Brain microvascular endothelial cell (primary cell): Measurements from ENCODE around the gene IGF2BP3.
"Not testable (repeated sequence)": the region's sequence is repeated elsewhere in the genome, so short reads cannot be mapped to it uniquely, and the experiment has no call there.

Source experiments
- DNase-seq: peaks from one replicate; pipeline ENCODE4 v3.0.0-alpha.2; 2020
- H3K27ac ChIP-seq: fragments of 250-450 bp; sonication (Bioruptor Pico); 2 replicates; pipeline ENCODE4 v1.5.1; 2020; ENCODE audit warnings: mild to moderate bottlenecking, moderate library complexity
- H3K27me3 ChIP-seq: fragments of 250-450 bp; sonication (Bioruptor Pico); replicated peaks from 2 replicates; pipeline ENCODE4 v1.5.1; 2020; ENCODE audit warnings: mild to moderate bottlenecking
- H3K36me3 ChIP-seq: fragments of 250-450 bp; sonication (Bioruptor Pico); replicated peaks from 2 replicates; pipeline ENCODE4 v1.5.1; 2020; ENCODE audit warnings: mild to moderate bottlenecking
- H3K4me3 ChIP-seq: 2 replicates; pipeline ENCODE4 v1.5.1; 2011; ENCODE audit warnings: low read depth, mild to moderate bottlenecking, control low read depth, low read length, moderate library complexity
- in situ Hi-C: cut with HindIII; loops from 2 replicates; pipeline ENCODE4 v1.10.0; 2017; ENCODE audit warnings: low sequenced_read_pairs, low pct_ligation_motif_present
- TF ChIP-seq, protein P1 (sequence below): IDR thresholded peaks from 2 replicates; pipeline ENCODE4 v1.5.1; 2011; ENCODE audit warnings: low read depth, mild to moderate bottlenecking, moderate library complexity, low read length, control low read depth, inconsistent platforms; ENCODE audit errors: missing control alignments

IGF2BP3 gene

DNA sequence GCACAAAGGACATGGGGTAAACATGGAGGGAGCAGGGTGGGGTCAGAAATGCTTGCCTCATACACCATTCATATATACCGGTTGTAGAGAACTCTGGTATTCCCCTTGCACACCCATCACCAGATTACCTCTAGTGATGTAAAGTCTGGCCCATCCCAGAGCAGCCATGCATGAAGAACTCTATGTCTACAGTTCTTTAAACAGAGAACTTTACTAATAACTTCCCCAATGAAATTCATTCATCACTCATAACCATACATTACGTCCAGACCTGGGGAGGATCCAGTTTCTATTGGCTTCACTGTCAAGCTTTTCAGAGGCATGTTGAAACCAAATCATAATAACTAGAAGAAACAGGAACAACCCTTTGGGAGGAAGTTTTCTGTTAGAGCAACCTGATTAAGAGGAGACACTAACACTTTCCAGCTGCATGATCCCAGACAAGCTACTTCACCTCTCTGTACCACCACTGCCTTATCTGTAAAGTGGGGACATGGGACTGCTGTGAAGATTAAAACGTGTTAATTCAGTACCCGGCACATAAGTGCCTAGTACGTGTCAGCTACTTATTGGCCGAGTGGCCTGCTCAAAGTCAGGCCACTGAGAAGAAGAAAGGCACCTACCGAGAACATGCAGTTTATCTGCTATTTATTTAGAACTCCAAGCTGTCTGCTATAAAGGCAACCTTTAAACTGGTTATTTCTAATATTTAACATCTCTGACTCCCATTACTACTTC, 59.7 kb downstream of the IGF2BP3 start:
- H3K27me3 ChIP-seq = no peaks in the 10 kb centered on the region
- in situ Hi-C loops = no loop called here
- no peak overlapping the region for H3K27ac ChIP-seq
- H3K36me3 ChIP-seq = peaks cover 41% of the 10 kb centered on the region
- H3K4me3 ChIP-seq = no peak overlapping the region
- TF ChIP-seq, protein P1, sequence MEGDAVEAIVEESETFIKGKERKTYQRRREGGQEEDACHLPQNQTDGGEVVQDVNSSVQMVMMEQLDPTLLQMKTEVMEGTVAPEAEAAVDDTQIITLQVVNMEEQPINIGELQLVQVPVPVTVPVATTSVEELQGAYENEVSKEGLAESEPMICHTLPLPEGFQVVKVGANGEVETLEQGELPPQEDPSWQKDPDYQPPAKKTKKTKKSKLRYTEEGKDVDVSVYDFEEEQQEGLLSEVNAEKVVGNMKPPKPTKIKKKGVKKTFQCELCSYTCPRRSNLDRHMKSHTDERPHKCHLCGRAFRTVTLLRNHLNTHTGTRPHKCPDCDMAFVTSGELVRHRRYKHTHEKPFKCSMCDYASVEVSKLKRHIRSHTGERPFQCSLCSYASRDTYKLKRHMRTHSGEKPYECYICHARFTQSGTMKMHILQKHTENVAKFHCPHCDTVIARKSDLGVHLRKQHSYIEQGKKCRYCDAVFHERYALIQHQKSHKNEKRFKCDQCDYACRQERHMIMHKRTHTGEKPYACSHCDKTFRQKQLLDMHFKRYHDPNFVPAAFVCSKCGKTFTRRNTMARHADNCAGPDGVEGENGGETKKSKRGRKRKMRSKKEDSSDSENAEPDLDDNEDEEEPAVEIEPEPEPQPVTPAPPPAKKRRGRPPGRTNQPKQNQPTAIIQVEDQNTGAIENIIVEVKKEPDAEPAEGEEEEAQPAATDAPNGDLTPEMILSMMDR = no peak
- no peak for DNase-seq

DNA sequence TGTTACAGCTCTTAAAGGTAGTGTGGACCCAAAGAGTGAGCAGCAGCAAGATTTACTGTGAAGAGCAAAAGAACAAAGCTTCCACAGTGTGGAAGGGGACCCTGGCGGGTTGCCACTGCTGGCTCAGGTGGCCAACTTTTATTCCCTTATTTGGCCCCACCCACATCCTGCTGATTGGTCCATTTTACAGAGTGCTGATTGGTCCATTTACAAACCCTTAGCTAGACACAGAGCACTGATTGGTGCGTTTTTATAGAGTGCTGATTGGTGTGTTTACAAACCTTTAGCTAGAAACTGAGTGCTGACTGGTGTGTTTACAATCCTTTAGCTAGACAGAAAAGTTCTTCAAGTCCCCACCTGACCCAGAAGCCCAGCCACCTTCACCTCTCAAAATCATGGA, 63.7 kb downstream of the IGF2BP3 start:
- in situ Hi-C loops = not testable (repeated sequence)

DNA sequence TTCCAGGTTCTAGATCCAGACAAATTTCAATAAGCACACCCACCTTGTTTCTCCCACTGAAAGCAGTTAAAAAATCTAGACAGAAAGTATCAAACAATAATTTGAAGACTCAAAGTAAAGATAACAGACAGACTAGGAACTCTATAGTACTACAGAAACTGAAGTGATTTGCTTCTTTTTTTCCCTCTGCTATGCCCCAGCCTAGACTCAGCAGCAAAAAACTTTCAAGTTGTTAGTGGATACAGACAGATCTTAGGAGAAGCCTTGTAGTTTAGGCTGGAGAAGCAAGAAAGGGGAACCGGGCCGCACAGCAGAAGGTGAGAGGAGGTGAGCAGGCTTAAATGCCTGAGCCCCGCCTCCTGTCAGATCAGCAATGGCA, 65.1 kb downstream of the IGF2BP3 start:
- in situ Hi-C loops = no loop called here
- no peaks in the 10 kb centered on the region for H3K27me3 ChIP-seq
- peaks cover 25% of the 10 kb centered on the region for H3K36me3 ChIP-seq
- no peak overlapping the region for H3K4me3 ChIP-seq
- DNase-seq = no peak
- no peak overlapping the region for H3K27ac ChIP-seq
- TF ChIP-seq, protein P1 = no peak

More for the DNA sequence above, 63.7 kb downstream of the IGF2BP3 start:
- not testable (repeated sequence) for DNase-seq, H3K27ac ChIP-seq, H3K4me3 ChIP-seq, H3K27me3 ChIP-seq
- H3K36me3 ChIP-seq = peaks cover 27% of the 10 kb centered on the region

GRCh38 chr7:23404546-23405239, 65.6 kb downstream of the IGF2BP3 start:
- H3K36me3 ChIP-seq = peaks cover 25% of the 10 kb centered on the region
- no peaks in the 10 kb centered on the region for H3K27me3 ChIP-seq
- TF ChIP-seq, protein P1 = no peak
- no peak for DNase-seq
- no peak overlapping the region for H3K4me3 ChIP-seq
- H3K27ac ChIP-seq = no peak overlapping the region
- in situ Hi-C loops = no loop called here

DNA sequence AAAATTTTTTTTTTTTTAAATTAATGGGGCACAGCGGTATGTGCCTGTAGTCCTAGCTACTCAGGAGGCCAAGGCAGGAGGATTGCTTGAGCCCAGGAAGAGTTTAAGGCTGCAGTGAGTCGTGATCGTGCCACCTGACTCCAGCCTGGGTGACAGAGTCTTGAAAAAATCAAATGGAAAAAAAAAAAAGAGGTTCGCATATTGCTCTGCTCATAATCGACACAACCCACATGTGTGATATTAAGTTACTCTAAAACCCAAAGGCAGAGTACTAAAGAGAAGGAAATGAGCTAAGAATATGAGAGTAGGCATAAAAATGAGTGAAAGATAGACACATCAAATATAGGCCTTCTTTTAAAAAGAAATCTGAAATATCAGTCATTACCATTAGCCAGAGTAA, 66.3 kb downstream of the IGF2BP3 start:
- Histone ChIP-seq H3K27ac (no peak overlapping the region), H3K36me3 (peaks cover 24% of the 10 kb centered on the region), H3K27me3 (no peaks in the 10 kb centered on the region), H3K4me3 (no peak overlapping the region)
- TF ChIP-seq, protein P1 = no peak
- in situ Hi-C loops = no loop called here
- no peak for DNase-seq

DNA sequence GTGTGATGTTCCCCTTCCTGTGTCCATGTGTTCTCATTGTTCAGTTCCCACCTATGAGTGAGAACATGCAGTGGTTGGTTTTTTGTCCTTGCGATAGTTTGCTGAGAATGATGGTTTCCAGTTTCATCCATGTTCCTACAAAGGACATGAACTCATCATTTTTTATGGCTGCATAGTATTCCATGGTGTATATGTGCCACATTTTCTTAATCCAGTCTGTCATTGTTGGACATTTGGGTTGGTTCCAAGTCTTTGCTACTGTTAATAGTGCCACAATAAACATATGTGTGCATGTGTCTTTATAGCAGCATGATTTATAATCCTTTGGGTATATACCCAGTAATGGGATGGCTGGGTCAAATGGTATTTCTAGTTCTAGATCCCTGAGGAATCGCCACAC, 72.2 kb downstream of the IGF2BP3 start:
- DNase-seq, H3K27ac ChIP-seq, H3K27me3 ChIP-seq, in situ Hi-C loops, H3K4me3 ChIP-seq: not testable (repeated sequence)
- peaks cover 26% of the 10 kb centered on the region for H3K36me3 ChIP-seq
